SK-N-SH treated with all-trans-retinoic acid at 6 μM for 48 hours (cell line): ENCODE data around the gene RTL10.

Source experiments
- ATAC-seq: fragments of 200-7000 bp; cut with Tn5 transposase; 3 replicates; pipeline ENCODE4 v1.9.1; 2020; ENCODE audit warnings: mild to moderate bottlenecking, moderate library complexity
- ARNTL ChIP-seq: fragments of 450-650 bp; formaldehyde crosslinking; IDR thresholded peaks from 2 replicates; pipeline ENCODE4 v1.5.0; 2020; ENCODE audit warnings: low read depth, mild to moderate bottlenecking, moderate library complexity, borderline replicate concordance
- BACH2 ChIP-seq: fragments of 250-450 bp; sonication (Bioruptor Pico); IDR thresholded peaks from 2 replicates; pipeline ENCODE4 v1.9.0; 2021; ENCODE audit warnings: mild to moderate bottlenecking, borderline replicate concordance
- CREB5 ChIP-seq: fragments of 250-450 bp; sonication (Bioruptor Pico); IDR thresholded peaks from 2 replicates; pipeline ENCODE4 v1.5.1; 2020; ENCODE audit warnings: low read depth, mild to moderate bottlenecking, moderate library complexity
- CSDC2 ChIP-seq: fragments of 250-450 bp; sonication (Bioruptor Pico); IDR thresholded peaks from 2 replicates; pipeline ENCODE4 v1.5.0; 2020; ENCODE audit warnings: mild to moderate bottlenecking, moderate library complexity
- CSRNP3 ChIP-seq: fragments of 250-450 bp; sonication (Bioruptor Pico); IDR thresholded peaks from 2 replicates; pipeline ENCODE4 v1.5.1; 2021; ENCODE audit warnings: mild to moderate bottlenecking, moderate library complexity
- ESRRG ChIP-seq: fragments of 250-450 bp; sonication (Bioruptor Pico); IDR thresholded peaks from 2 replicates; pipeline ENCODE4 v1.6.1; 2021; ENCODE audit warnings: mild to moderate bottlenecking
- GLIS3 ChIP-seq: fragments of 250-450 bp; sonication (Bioruptor Pico); IDR thresholded peaks from 2 replicates; pipeline ENCODE4 v1.5.0; 2020; ENCODE audit warnings: mild to moderate bottlenecking, moderate library complexity
- ISL1 ChIP-seq: fragments of 250-450 bp; sonication (Bioruptor Pico); IDR thresholded peaks from 2 replicates; pipeline ENCODE4 v2.1.2; 2022; ENCODE audit warnings: mild to moderate bottlenecking, moderate library complexity
- OSR1 ChIP-seq: fragments of 250-450 bp; sonication (Bioruptor Pico); IDR thresholded peaks from 2 replicates; pipeline ENCODE4 v1.8.0; 2022; ENCODE audit warnings: moderate library complexity, mild to moderate bottlenecking, inconsistent platforms
- PATZ1 ChIP-seq: fragments of 250-450 bp; sonication (Bioruptor Pico); IDR thresholded peaks from 2 replicates; pipeline ENCODE4 v1.8.0; 2020; ENCODE audit warnings: mild to moderate bottlenecking, moderate library complexity, borderline replicate concordance
- POU6F1 ChIP-seq: fragments of 250-450 bp; sonication (Bioruptor Pico); IDR thresholded peaks from 2 replicates; pipeline ENCODE4 v1.8.0; 2021; ENCODE audit warnings: low read depth, mild to moderate bottlenecking, moderate library complexity, borderline replicate concordance
- RARB ChIP-seq: fragments of 250-450 bp; sonication (Bioruptor Pico); IDR thresholded peaks from 2 replicates; pipeline ENCODE4 v1.8.0; 2021; ENCODE audit warnings: mild to moderate bottlenecking, moderate library complexity
- SNAI2 ChIP-seq: fragments of 250-450 bp; sonication (Bioruptor Pico); IDR thresholded peaks from 2 replicates; pipeline ENCODE4 v1.5.0; 2020; ENCODE audit warnings: mild to moderate bottlenecking, moderate library complexity
- TCF4 ChIP-seq: fragments of 250-450 bp; sonication (Bioruptor Pico); IDR thresholded peaks from 2 replicates; pipeline ENCODE4 v1.8.0; 2021; ENCODE audit warnings: mild to moderate bottlenecking, moderate library complexity, borderline replicate concordance
- TOX ChIP-seq: fragments of 250-450 bp; sonication (Bioruptor Pico); IDR thresholded peaks from 2 replicates; pipeline ENCODE4 v1.8.0; 2021; ENCODE audit warnings: mild to moderate bottlenecking, moderate library complexity, borderline replicate concordance
- TSHZ2 ChIP-seq: fragments of 250-450 bp; sonication (Bioruptor Pico); IDR thresholded peaks from 2 replicates; pipeline ENCODE4 v1.5.0; 2020; ENCODE audit warnings: mild to moderate bottlenecking, moderate library complexity
- ZC3H10 ChIP-seq: fragments of 250-450 bp; sonication (Bioruptor Pico); IDR thresholded peaks from 2 replicates; pipeline ENCODE4 v1.5.1; 2021; ENCODE audit warnings: mild to moderate bottlenecking, moderate library complexity
- ZFP30 ChIP-seq: fragments of 450-650 bp; formaldehyde crosslinking; IDR thresholded peaks from 2 replicates; pipeline ENCODE4 v1.5.0; 2022; ENCODE audit warnings: mild to moderate bottlenecking, moderate library complexity
- ZNF565 ChIP-seq: fragments of 450-650 bp; formaldehyde crosslinking; conservative IDR thresholded peaks from 2 replicates; pipeline ENCODE4 v1.5.0; 2020; ENCODE audit warnings: low read depth, mild to moderate bottlenecking, moderate library complexity
- ZNF70 ChIP-seq: fragments of 450-650 bp; formaldehyde crosslinking; IDR thresholded peaks from 2 replicates; pipeline ENCODE4 v1.5.0; 2020; ENCODE audit warnings: mild to moderate bottlenecking, moderate library complexity
- ZNF8 ChIP-seq: fragments of 450-650 bp; formaldehyde crosslinking; IDR thresholded peaks from 2 replicates; pipeline ENCODE4 v1.5.0; 2020; ENCODE audit warnings: mild to moderate bottlenecking, moderate library complexity

RTL10 gene

GRCh38 chr22:19875531-19876313, 21.0 kb upstream of the RTL10 start:
- TF ChIP-seq TCF4 = no peak
- no peak for TF ChIP-seq CSDC2 (CRISPR knock-in tag)
- TF ChIP-seq OSR1 (CRISPR knock-in tag) = no peak
- TF ChIP-seq ARNTL (CRISPR knock-in tag) = no peak
- TF ChIP-seq RARB (CRISPR knock-in tag) = no peak
- TF ChIP-seq ESRRG (CRISPR knock-in tag) = no peak
- no peak for TF ChIP-seq ZNF565 (CRISPR knock-in tag)
- TF ChIP-seq GLIS3 (CRISPR knock-in tag) = no peak
- TF ChIP-seq ZFP30 (CRISPR knock-in tag) = no peak
- TF ChIP-seq ZNF8 (CRISPR knock-in tag) = no peak
- no peak for TF ChIP-seq SNAI2 (CRISPR knock-in tag)
- TF ChIP-seq ISL1 (CRISPR knock-in tag) = no peak
- TF ChIP-seq, all 23 proteins: peak for 0
- no peak for ATAC-seq

GRCh38 chr22:19875061-19875530, 20.4 kb upstream of the RTL10 start:
- no peak for ATAC-seq
- TF ChIP-seq BACH2 (no peak), ZNF70 (no peak), ZC3H10 (CRISPR knock-in tag) (no peak), CSDC2 (CRISPR knock-in tag) (no peak), OSR1 (CRISPR knock-in tag) (no peak), ZNF8 (CRISPR knock-in tag) (no peak), TOX (CRISPR knock-in tag) (no peak), ZFP30 (CRISPR knock-in tag) (no peak), TSHZ2 (CRISPR knock-in tag) (no peak), POU6F1 (CRISPR knock-in tag) (no peak), SNAI2 (CRISPR knock-in tag) (no peak), ARNTL (CRISPR knock-in tag) (no peak), CSRNP3 (CRISPR knock-in tag) (no peak), CREB5 (no peak), PATZ1 (CRISPR knock-in tag) (no peak), RARB (CRISPR knock-in tag) (no peak), TCF4 (no peak)
